ENCODE data around the gene TCP1.
"Not testable (repeated sequence)": the region's sequence is repeated elsewhere in the genome, so short reads cannot be mapped to it uniquely, and the experiment has no call there.

DNA sequence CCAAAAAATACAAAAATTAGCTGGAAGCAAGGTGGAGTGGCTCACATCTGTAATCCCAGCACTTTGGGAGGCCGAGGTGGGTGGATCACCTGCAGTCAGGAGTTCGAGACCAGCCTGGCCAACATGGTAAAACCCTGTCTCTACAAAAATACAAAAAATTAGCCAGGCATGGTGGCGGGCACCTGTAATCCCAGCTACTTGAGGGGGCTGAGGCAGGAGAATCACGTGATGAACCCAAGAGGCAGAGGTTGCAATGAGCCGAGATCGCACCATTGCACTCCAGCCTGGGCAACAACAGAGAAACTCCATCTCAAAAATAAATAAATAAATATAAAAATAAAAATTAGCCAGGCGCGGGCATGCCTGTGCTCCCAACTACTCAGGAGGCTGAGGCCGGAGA lies 35.3 kb upstream of the TCP1 start:
- TF ChIP-seq TRIM28 (IDR thresholded peaks at IDR 0.05; ENCODE audit: borderline replicate concordance, low read length); ZNF747 (tag by site-specific recombination; IDR thresholded peaks at IDR 0.05); ZBTB21 (tag by site-specific recombination; IDR thresholded peaks at IDR 0.05); ZIC2 (tag by site-specific recombination; IDR thresholded peaks at IDR 0.05); KLF7 (tag by site-specific recombination; IDR thresholded peaks at IDR 0.05; ENCODE audit: borderline replicate concordance); ZNF785 (tag by site-specific recombination; IDR thresholded peaks at IDR 0.05); FEZF1 (tag by site-specific recombination; IDR thresholded peaks at IDR 0.05): not testable (repeated sequence)
- TF ChIP-seq, protein P1, sequence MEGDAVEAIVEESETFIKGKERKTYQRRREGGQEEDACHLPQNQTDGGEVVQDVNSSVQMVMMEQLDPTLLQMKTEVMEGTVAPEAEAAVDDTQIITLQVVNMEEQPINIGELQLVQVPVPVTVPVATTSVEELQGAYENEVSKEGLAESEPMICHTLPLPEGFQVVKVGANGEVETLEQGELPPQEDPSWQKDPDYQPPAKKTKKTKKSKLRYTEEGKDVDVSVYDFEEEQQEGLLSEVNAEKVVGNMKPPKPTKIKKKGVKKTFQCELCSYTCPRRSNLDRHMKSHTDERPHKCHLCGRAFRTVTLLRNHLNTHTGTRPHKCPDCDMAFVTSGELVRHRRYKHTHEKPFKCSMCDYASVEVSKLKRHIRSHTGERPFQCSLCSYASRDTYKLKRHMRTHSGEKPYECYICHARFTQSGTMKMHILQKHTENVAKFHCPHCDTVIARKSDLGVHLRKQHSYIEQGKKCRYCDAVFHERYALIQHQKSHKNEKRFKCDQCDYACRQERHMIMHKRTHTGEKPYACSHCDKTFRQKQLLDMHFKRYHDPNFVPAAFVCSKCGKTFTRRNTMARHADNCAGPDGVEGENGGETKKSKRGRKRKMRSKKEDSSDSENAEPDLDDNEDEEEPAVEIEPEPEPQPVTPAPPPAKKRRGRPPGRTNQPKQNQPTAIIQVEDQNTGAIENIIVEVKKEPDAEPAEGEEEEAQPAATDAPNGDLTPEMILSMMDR (tag by site-specific recombination; IDR thresholded peaks at IDR 0.05) = not testable (repeated sequence)
- TF ChIP-seq, protein P2, sequence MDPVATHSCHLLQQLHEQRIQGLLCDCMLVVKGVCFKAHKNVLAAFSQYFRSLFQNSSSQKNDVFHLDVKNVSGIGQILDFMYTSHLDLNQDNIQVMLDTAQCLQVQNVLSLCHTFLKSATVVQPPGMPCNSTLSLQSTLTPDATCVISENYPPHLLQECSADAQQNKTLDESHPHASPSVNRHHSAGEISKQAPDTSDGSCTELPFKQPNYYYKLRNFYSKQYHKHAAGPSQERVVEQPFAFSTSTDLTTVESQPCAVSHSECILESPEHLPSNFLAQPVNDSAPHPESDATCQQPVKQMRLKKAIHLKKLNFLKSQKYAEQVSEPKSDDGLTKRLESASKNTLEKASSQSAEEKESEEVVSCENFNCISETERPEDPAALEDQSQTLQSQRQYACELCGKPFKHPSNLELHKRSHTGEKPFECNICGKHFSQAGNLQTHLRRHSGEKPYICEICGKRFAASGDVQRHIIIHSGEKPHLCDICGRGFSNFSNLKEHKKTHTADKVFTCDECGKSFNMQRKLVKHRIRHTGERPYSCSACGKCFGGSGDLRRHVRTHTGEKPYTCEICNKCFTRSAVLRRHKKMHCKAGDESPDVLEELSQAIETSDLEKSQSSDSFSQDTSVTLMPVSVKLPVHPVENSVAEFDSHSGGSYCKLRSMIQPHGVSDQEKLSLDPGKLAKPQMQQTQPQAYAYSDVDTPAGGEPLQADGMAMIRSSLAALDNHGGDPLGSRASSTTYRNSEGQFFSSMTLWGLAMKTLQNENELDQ (tag by site-specific recombination; IDR thresholded peaks at IDR 0.05; ENCODE audit: low read depth) = not testable (repeated sequence)
- TF ChIP-seq, protein P3, sequence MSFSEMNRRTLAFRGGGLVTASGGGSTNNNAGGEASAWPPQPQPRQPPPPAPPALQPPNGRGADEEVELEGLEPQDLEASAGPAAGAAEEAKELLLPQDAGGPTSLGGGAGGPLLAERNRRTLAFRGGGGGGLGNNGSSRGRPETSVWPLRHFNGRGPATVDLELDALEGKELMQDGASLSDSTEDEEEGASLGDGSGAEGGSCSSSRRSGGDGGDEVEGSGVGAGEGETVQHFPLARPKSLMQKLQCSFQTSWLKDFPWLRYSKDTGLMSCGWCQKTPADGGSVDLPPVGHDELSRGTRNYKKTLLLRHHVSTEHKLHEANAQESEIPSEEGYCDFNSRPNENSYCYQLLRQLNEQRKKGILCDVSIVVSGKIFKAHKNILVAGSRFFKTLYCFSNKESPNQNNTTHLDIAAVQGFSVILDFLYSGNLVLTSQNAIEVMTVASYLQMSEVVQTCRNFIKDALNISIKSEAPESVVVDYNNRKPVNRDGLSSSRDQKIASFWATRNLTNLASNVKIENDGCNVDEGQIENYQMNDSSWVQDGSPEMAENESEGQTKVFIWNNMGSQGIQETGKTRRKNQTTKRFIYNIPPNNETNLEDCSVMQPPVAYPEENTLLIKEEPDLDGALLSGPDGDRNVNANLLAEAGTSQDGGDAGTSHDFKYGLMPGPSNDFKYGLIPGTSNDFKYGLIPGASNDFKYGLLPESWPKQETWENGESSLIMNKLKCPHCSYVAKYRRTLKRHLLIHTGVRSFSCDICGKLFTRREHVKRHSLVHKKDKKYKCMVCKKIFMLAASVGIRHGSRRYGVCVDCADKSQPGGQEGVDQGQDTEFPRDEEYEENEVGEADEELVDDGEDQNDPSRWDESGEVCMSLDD (tag by site-specific recombination; IDR thresholded peaks at IDR 0.05) = not testable (repeated sequence)
- TF ChIP-seq, protein P4, sequence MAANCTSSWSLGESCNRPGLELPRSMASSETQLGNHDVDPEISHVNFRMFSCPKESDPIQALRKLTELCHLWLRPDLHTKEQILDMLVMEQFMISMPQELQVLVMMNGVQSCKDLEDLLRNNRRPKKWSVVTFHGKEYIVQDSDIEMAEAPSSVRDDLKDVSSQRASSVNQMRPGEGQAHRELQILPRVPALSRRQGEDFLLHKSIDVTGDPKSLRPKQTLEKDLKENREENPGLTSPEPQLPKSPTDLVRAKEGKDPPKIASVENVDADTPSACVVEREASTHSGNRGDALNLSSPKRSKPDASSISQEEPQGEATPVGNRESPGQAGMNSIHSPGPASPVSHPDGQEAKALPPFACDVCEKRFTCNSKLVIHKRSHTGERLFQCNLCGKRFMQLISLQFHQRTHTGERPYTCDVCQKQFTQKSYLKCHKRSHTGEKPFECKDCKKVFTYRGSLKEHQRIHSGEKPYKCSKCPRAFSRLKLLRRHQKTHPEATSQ (tag by site-specific recombination; IDR thresholded peaks at IDR 0.05) = not testable (repeated sequence)
